ENCODE measurements around the gene PTOV1.

DNA sequence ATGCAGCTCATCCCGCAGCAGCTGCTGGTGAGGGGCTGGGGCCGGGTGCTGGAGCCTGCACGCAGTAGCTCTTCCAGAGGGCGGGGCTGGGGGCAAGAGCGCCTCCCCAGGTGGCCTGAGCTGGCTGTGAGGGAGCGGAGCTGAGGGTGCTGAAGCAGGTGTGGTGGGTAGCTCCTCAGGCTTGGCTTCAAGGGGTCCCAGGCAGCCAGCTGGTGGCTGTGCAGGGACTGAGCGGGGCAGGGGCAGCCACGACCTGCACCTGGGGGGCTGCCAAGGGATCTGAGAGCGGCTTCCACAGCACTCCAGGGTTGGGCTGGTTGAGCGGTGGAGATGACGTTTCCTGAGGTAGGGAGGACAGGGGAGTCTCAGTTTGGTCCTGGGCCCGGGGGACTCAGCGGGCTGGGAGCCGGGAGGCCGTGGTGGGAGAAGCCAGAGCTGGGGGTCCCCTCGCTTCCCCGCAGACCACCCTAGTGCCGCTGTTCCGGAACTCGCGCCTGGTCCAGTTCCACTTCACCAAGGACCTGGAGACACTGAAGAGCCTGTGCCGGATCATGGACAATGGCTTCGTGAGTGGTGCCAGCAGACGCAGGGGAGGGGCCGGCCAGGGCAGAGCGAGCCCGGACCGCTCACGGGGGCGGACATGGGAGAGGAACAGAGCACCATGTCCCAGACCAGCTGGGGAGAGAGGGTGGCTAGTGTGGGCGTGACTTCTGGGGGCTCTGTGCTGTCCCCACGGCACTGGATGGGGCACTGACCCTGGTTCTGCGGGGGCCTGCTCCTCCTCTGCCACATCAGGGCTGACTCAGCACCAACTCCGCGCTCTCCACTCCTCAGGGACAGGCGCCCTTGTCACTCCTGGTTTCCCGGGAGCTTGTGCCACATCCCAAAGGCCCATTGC lies 7.4 kb downstream of the PTOV1 start:
- TF ChIP-seq, protein P1, sequence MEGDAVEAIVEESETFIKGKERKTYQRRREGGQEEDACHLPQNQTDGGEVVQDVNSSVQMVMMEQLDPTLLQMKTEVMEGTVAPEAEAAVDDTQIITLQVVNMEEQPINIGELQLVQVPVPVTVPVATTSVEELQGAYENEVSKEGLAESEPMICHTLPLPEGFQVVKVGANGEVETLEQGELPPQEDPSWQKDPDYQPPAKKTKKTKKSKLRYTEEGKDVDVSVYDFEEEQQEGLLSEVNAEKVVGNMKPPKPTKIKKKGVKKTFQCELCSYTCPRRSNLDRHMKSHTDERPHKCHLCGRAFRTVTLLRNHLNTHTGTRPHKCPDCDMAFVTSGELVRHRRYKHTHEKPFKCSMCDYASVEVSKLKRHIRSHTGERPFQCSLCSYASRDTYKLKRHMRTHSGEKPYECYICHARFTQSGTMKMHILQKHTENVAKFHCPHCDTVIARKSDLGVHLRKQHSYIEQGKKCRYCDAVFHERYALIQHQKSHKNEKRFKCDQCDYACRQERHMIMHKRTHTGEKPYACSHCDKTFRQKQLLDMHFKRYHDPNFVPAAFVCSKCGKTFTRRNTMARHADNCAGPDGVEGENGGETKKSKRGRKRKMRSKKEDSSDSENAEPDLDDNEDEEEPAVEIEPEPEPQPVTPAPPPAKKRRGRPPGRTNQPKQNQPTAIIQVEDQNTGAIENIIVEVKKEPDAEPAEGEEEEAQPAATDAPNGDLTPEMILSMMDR (IDR thresholded peaks at IDR 0.05): no peak
- TF ChIP-seq POLR2A (IDR thresholded peaks at IDR 0.05): no peak

All from testis (tissue), 2 donors.